GM12878 (cell line): ENCODE measurements around the gene MIA2. TPM values are rescaled to one million over a fixed set of nuclear protein-coding genes. Genes with fewer than 3 reads are reported as not detected.

Source experiments
- ATAC-seq: fragments of 200-7000 bp; cut with Tn5 transposase; 3 replicates; pipeline ENCODE4 v1.9.1; 2020; ENCODE audit warnings: mild to moderate bottlenecking, moderate library complexity
- BruUV-seq: library from RNA; stranded (reverse); fragments of 400-500 nt; replicated peaks from 2 replicates; lab custom pipeline; 2021; lab: Mats Ljungman, UMichigan
- CTCF ChIA-PET: fragments of 300-600 bp; sonication (Branson Sonifier 250); formaldehyde crosslinking; extraction: SDS; loops from one replicate; lab custom pipeline; 2021; ENCODE audit warnings: inconsistent platforms; lab: Yijun Ruan, JAX
- POLR2A ChIA-PET: fragments of 350-600 bp; formaldehyde crosslinking; extraction: SDS; loops from one replicate; lab custom pipeline; 2021; ENCODE audit warnings: inconsistent platforms; lab: Charles Lee
- RAD21 ChIA-PET: fragments of 300-600 bp; sonication (Branson Sonifier 250); formaldehyde crosslinking; loops from one replicate; lab custom pipeline; 2023; ENCODE audit warnings: antibody characterized with exemption; ENCODE audit not compliant: unreplicated experiment; lab: Charles Lee
- SMC1A ChIA-PET: fragments of 300-600 bp; sonication (Branson Sonifier 250); formaldehyde crosslinking; loops from one replicate; lab custom pipeline; 2023; ENCODE audit not compliant: unreplicated experiment, uncharacterized antibody; lab: Charles Lee
- DNase-seq: peaks from one replicate; pipeline ENCODE4 v3.0.0-alpha.2; 2011; ENCODE audit warnings: low read depth, low spot score
- FAIRE-seq: peaks from 3 replicates; lab custom pipeline; 2011; peaks lifted over from hg19 to GRCh38; lab: Jason Lieb, UNC
- H2AFZ ChIP-seq: 2 replicates; pipeline ENCODE4 v1.6.0; 2011; ENCODE audit warnings: low read depth, low read length, control low read depth; ENCODE audit not compliant: control insufficient read depth
- H3K27ac ChIP-seq: 2 replicates; pipeline ENCODE4 v1.5.1; 2011; ENCODE audit warnings: control low read depth; ENCODE audit not compliant: control insufficient read depth, insufficient read depth
- H3K27me3 ChIP-seq, 2 experiments: replicated peaks in 1 of 2; 2 replicates each; pipeline versions ENCODE4 v1.6.0 to v1.6.1; 2011; ENCODE audit warnings: low read length in 1 of 2; ENCODE audit not compliant: control insufficient read depth in 2 of 2, insufficient read depth in 2 of 2
- H3K36me3 ChIP-seq, 2 experiments: 2 replicates each; pipeline ENCODE4 v1.5.1; 2011; ENCODE audit warnings: low read length in 1 of 2; ENCODE audit not compliant: control insufficient read depth in 2 of 2, insufficient read depth in 2 of 2
- H3K4me1 ChIP-seq: 2 replicates; pipeline ENCODE4 v1.6.1; 2011; ENCODE audit warnings: mild to moderate bottlenecking, low read length, moderate library complexity, mixed read lengths; ENCODE audit not compliant: control insufficient read depth, insufficient read depth
- H3K4me2 ChIP-seq: 2 replicates; pipeline ENCODE4 v1.6.0; 2011; ENCODE audit warnings: control low read depth; ENCODE audit not compliant: control insufficient read depth, insufficient read depth
- H3K4me3 ChIP-seq: fragments of 200-600 bp; sonication (generic); 2 replicates; pipeline ENCODE4 v1.5.1; 2016
- H3K79me2 ChIP-seq: 2 replicates; pipeline ENCODE4 v1.6.0; 2011; ENCODE audit warnings: low read length; ENCODE audit not compliant: control insufficient read depth, insufficient read depth
- H3K9ac ChIP-seq: 2 replicates; pipeline ENCODE4 v1.8.0; 2011; ENCODE audit warnings: low read length, control low read depth, mixed read lengths; ENCODE audit not compliant: control insufficient read depth, insufficient read depth
- H3K9me3 ChIP-seq: replicated peaks from 3 replicates; pipeline ENCODE4 v1.5.1; 2011; ENCODE audit warnings: mild to moderate bottlenecking, low read length; ENCODE audit not compliant: control insufficient read depth, insufficient read depth
- H4K20me1 ChIP-seq: 2 replicates; pipeline ENCODE4 v1.6.0; 2011; ENCODE audit not compliant: control insufficient read depth, insufficient read depth
- CHD2 ChIP-seq: IDR thresholded peaks from 2 replicates; pipeline ENCODE4 v1.6.1; 2011; ENCODE audit warnings: low read depth, low read length, improper control_type of control experiment, borderline replicate concordance
- EED ChIP-seq: sonication (generic); IDR thresholded peaks from 2 replicates; pipeline ENCODE4 v1.6.1; 2016; ENCODE audit warnings: antibody characterized with exemption, low read depth
- EP300 ChIP-seq, 2 experiments: fragments of 150-350 bp in 1 of 2; IDR thresholded peaks; 2 replicates each; pipeline ENCODE4 v1.6.1; 2011 to 2012; ENCODE audit warnings: low read depth in 2 of 2, low read length in 2 of 2, borderline replicate concordance in 1 of 2, improper control_type of control experiment in 1 of 2, inconsistent platforms in 1 of 2; ENCODE audit not compliant: control insufficient read depth in 1 of 2
- EZH2 ChIP-seq: IDR thresholded peaks from 2 replicates; pipeline ENCODE4 v1.6.1; 2012; ENCODE audit warnings: low read depth, mild to moderate bottlenecking, control low read depth, inconsistent platforms, low read length, borderline replicate concordance; ENCODE audit not compliant: control insufficient read depth
- KDM1A ChIP-seq: fragments of 200-600 bp; sonication (generic); IDR thresholded peaks from 2 replicates; pipeline ENCODE4 v1.6.1; 2016; ENCODE audit warnings: borderline replicate concordance
- MEF2A ChIP-seq: IDR thresholded peaks from 2 replicates; pipeline ENCODE4 v1.6.1; 2011; ENCODE audit warnings: low read depth, mild to moderate bottlenecking, low read length, moderate library complexity; ENCODE audit not compliant: insufficient read depth
- MYB ChIP-seq: fragments of 150-350 bp; IDR thresholded peaks from 2 replicates; pipeline ENCODE4 v1.6.1; 2014; ENCODE audit warnings: mild to moderate bottlenecking, low read depth, low read length, borderline replicate concordance
- NBN ChIP-seq: fragments of 450-650 bp; IDR thresholded peaks from 2 replicates; pipeline ENCODE4 v1.6.1; 2016
- NFIC ChIP-seq: IDR thresholded peaks from 2 replicates; pipeline ENCODE4 v1.6.1; 2012; ENCODE audit warnings: low read depth, mild to moderate bottlenecking, inconsistent platforms, low read length, moderate library complexity
- NRF1 ChIP-seq: conservative IDR thresholded peaks from 2 replicates; pipeline ENCODE4 v1.6.1; 2011; ENCODE audit warnings: mild to moderate bottlenecking, low read depth, low read length, improper control_type of control experiment
- SMARCA5 ChIP-seq: fragments of 450-650 bp; IDR thresholded peaks from 2 replicates; pipeline ENCODE4 v1.6.1; 2017; ENCODE audit warnings: mild to moderate bottlenecking
- SPI1 ChIP-seq: IDR thresholded peaks from 2 replicates; pipeline ENCODE4 v1.6.1; 2011; ENCODE audit warnings: low read depth, mild to moderate bottlenecking, low read length, moderate library complexity, borderline replicate concordance; ENCODE audit not compliant: insufficient read depth
- TAF1 ChIP-seq: IDR thresholded peaks from 2 replicates; pipeline ENCODE4 v1.6.1; 2011; ENCODE audit warnings: mild to moderate bottlenecking, low read depth, low read length, borderline replicate concordance
- WGBS: methylation state at CpG from one replicate; pipeline ENCODE4 v1.1.6; 2016; ENCODE audit warnings: low lambda C conversion rate; ENCODE audit not compliant: insufficient replicate concordance, insufficient coverage; ENCODE audit errors: missing lambda C conversion rate; 5-methylcytosine and 5-hydroxymethylcytosine counted together
- in situ Hi-C: fragments of 300-500 bp; cut with MboI; formaldehyde crosslinking; loops from 9 replicates; pipeline ENCODE4 v1.14.3; 2018; ENCODE audit warnings: mixed read lengths
- intact Hi-C: fragments of 100-400 bp; cut with micrococcal nuclease; formaldehyde crosslinking; loops from one replicate; pipeline ENCODE4 v1.14.2; 2022; ENCODE audit not compliant: unreplicated experiment
- polyA plus RNA-seq, 11 experiments: library from polyadenylated mRNA; depleted of rRNA in 4 of 11; unstranded in 6 of 11; stranded (reverse) in 5 of 11; fragments of >200 nt; fragmentation: Nextera tagmentation in 4 of 11; fragmentation: Illumina TruSeq in 1 of 11; extraction: Ambion mirVana in 4 of 11; extraction: Trizol in 1 of 11; gene quantifications; 1 replicate in 1 of 11; 2 replicates in 10 of 11; pipeline versions ENCODE4 v1.2.1 to v1.2.3, GENCODE V29; 2011 to 2016; ENCODE audit warnings: inconsistent platforms in 2 of 11, missing spikeins in 2 of 11, low read depth in 1 of 11
- total RNA-seq, 4 experiments: library from RNA; depleted of rRNA in 3 of 4; stranded (reverse); fragments of >200 nt in 3 of 4; fragmentation: Illumina TruSeq in 1 of 4; extraction: Trizol in 1 of 4; gene quantifications; 2 replicates each; pipeline versions ENCODE4 v1.2.1 to v1.2.3, GENCODE V29; 2013 to 2021
- TF ChIP-seq, protein P1 (sequence below): fragments of 150-350 bp; IDR thresholded peaks from 2 replicates; pipeline ENCODE4 v1.6.1; 2014; ENCODE audit warnings: mild to moderate bottlenecking, low read depth, low read length
- TF ChIP-seq, protein P2 (sequence below): fragments of 450-650 bp; formaldehyde crosslinking; IDR thresholded peaks from 2 replicates; pipeline ENCODE4 v1.4.0; 2022; ENCODE audit warnings: mild to moderate bottlenecking, moderate library complexity
- TF ChIP-seq, protein P3 (sequence below): IDR thresholded peaks from 2 replicates; pipeline ENCODE4 v1.6.1; 2012; ENCODE audit warnings: low read depth, low read length, improper control_type of control experiment

The MIA2 gene
- total and polyA plus RNA-seq, 10 of the 15 experiments (the other 5 are each of a cell fraction or from before 2014, with no cell fraction given): 6.3 to 36.8 (median 17.1) TPM

DNA sequence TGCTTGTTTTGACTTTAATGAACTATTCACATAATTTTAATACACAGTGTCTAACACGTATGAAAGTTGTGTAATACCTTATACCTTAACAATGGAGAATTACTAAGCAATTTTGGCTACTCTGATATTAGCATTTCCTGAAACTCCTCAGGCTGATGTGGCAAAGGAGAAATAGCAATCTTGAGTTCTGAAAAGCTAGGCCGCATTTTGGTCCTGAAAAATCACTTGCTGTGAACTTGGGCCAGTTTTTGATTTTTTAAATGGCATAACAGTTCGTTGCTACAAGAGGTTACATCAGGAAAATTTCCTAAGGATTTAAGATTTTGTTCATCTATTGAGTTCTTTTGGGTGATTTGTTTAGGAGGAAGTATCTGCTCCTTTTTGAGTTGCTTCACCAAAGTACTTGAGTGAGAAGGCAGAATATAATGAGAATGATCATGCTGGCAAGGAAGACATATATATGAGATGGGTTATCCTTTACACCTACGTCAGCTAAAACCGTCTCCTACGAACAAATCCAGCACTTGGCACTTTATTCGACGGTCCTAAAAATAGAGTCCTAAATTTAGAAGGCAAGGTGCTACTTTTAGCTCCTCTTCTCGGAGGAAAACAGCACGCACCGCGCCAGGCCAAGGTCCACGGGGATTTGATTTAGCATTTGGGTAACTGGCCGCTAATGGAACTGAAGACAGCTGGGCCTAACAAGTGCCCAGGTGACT, 32.2 kb downstream of the MIA2 start:
- ChIA-PET SMC1A (interaction anchor here (0.7 to 3.2 kb wide), 13 partner anchors 9 to 206 kb away, joined by 3 to 20 read pairs (median 4); partner anchors contain the start of gene TRAPPC6B), POLR2A (interaction anchor here (0.6 to 2.2 kb wide), 10 partner anchors 9 to 183 kb away, joined by 3 to 7 read pairs (median 3); partner anchors contain the start of genes PNN and TRAPPC6B), CTCF (interaction anchor here (0.6 to 1.7 kb wide), 4 partner anchors 27 to 203 kb away, joined by 3 to 8 read pairs (median 6); no protein-coding TSS in a partner anchor), RAD21 (interaction anchor here (1.0 to 3.4 kb wide), 7 partner anchors 9 to 203 kb away, joined by 3 to 16 read pairs (median 5); partner anchors contain the start of genes FBXO33 and TRAPPC6B)
- Histone ChIP-seq H3K4me1 (peaks cover 9% of the 10 kb centered on the region), H3K27ac (peak overlapping the region; percentile 93), H3K27me3 (no peaks in the 10 kb centered on the region), H3K4me3 (peak overlapping the region; percentile 92), H3K79me2 (peaks cover 29% of the 10 kb centered on the region), H3K9ac (peak overlapping the region; percentile 85), H3K4me2 (peak overlapping the region; percentile 95), H3K9me3 (no peaks in the 10 kb centered on the region), H3K36me3 (no peaks in the 10 kb centered on the region), H4K20me1 (no peaks in the 10 kb centered on the region), H2AFZ (peak overlapping the region; percentile 96)
- peak; percentile 49 for FAIRE-seq
- in situ Hi-C loops (no loop called here), intact Hi-C loops (loop anchor here (2.0 to 10.0 kb wide), 3 partner anchors 91 to 167 kb away; partner anchors contain the start of genes FBXO33, GEMIN2 and PNN)
- no TSS peak for BruUV-seq
- WGBS: 11% methylated on average over 14 of the region's 14 CpGs
- no peak for DNase-seq
- no peak; the same call in 2 of the 3 replicates for ATAC-seq
- TF ChIP-seq NBN (peak; percentile 20; the same call in 1 of the 2 replicates), MYB (0 out of 2 replicates have a peak, but pooled peaks have one; percentile 46), EP300 (IDR thresholded peaks at IDR 0.05; ENCODE audit: borderline replicate concordance in 1 of 2, control insufficient read depth in 1 of 2, low read depth in 2 of 2, low read length in 2 of 2) (0 out of 4 replicates have a peak, but pooled peaks of 1 of the 2 experiments have one; percentile 41), MEF2A (0 out of 2 replicates have a peak, but pooled peaks have one; percentile 52), KDM1A (no peak), SPI1 (no peak), CHD2 (peak; percentile 20; the same call in 1 of the 2 replicates), NFIC (0 out of 2 replicates have a peak, but pooled peaks have one; percentile 14), NRF1 (no peak), EZH2 (no peak), EED (no peak), TAF1 (no peak), SMARCA5 (0 out of 2 replicates have a peak, but pooled peaks have one; percentile 11)
- TF ChIP-seq, protein P1, sequence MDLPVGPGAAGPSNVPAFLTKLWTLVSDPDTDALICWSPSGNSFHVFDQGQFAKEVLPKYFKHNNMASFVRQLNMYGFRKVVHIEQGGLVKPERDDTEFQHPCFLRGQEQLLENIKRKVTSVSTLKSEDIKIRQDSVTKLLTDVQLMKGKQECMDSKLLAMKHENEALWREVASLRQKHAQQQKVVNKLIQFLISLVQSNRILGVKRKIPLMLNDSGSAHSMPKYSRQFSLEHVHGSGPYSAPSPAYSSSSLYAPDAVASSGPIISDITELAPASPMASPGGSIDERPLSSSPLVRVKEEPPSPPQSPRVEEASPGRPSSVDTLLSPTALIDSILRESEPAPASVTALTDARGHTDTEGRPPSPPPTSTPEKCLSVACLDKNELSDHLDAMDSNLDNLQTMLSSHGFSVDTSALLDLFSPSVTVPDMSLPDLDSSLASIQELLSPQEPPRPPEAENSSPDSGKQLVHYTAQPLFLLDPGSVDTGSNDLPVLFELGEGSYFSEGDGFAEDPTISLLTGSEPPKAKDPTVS: no peak
- TF ChIP-seq, protein P2, sequence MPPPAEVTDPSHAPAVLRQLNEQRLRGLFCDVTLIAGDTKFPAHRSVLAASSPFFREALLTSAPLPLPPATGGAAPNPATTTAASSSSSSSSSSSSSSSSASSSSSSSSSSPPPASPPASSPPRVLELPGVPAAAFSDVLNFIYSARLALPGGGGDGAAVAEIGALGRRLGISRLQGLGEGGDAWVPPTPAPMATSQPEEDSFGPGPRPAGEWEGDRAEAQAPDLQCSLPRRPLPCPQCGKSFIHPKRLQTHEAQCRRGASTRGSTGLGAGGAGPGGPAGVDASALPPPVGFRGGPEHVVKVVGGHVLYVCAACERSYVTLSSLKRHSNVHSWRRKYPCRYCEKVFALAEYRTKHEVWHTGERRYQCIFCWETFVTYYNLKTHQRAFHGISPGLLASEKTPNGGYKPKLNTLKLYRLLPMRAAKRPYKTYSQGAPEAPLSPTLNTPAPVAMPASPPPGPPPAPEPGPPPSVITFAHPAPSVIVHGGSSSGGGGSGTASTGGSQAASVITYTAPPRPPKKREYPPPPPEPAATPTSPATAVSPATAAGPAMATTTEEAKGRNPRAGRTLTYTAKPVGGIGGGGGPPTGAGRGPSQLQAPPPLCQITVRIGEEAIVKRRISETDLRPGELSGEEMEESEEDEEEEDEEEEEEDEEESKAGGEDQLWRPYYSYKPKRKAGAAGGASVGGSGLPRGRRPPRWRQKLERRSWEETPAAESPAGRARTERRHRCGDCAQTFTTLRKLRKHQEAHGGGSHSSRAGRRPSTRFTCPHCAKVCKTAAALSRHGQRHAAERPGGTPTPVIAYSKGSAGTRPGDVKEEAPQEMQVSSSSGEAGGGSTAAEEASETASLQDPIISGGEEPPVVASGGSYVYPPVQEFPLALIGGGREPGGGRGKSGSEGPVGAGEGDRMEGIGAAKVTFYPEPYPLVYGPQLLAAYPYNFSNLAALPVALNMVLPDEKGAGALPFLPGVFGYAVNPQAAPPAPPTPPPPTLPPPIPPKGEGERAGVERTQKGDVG (CRISPR knock-in tag): no peak
- TF ChIP-seq, protein P3, sequence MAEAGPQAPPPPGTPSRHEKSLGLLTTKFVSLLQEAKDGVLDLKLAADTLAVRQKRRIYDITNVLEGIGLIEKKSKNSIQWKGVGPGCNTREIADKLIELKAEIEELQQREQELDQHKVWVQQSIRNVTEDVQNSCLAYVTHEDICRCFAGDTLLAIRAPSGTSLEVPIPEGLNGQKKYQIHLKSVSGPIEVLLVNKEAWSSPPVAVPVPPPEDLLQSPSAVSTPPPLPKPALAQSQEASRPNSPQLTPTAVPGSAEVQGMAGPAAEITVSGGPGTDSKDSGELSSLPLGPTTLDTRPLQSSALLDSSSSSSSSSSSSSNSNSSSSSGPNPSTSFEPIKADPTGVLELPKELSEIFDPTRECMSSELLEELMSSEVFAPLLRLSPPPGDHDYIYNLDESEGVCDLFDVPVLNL: 0 out of 2 replicates have a peak, but pooled peaks have one; percentile 11
